GM18511 (cell line): ENCODE measurements around the gene INKA1.
"Not testable (repeated sequence)": the region's sequence is repeated elsewhere in the genome, so short reads cannot be mapped to it uniquely, and the experiment has no call there.

ENCODE experiments used
- ATAC-seq: cut with Tn5 transposase; IDR thresholded peaks from one replicate; pipeline ENCODE4 v1.9.1; 2021; ENCODE audit warnings: mild to moderate bottlenecking, moderate library complexity; ENCODE audit not compliant: unreplicated experiment

The INKA1 gene

DNA sequence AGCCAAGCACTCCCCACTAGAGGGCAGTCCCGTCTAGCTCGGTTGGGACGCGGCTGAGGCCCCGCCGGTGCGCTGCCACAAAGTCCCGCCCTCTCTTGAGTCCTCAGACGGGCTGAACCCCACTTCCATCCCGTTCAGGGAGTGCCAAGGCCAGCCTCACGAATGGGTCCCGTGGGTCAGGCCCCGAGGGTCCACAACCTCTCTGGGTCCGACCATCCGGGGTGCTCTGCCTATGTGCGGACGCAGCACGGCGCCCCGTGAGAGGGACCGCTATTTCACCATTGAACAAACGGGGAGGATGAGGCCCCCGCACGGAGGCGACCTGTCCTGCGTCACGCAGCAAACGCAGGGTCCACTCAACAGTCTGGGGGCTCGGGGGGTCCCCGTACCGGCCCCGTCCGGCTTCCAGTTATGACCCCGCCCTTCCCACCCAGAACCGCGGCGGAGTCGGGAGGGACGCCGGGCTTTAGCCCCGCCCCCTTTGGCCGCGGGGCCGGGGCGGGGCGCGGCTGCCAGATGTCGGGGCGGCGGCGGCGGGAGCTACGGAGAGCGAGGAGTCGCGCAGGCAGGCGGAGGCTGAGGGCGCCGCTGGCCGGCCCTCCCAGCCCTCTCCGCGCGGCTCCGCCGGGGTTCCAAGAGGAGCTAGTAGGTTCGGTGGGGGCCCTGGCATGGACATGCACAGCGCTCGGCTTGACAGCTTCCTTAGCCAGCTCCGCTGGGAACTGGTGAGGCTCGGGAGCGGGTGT, at the start of gene INKA1:
Gene INKA1 (plus strand): TSS at position 543 of the 746 bp plus-strand sequence. CDS start 132 bp downstream, at position 675.
- ATAC-seq, result peak; percentile 60

DNA sequence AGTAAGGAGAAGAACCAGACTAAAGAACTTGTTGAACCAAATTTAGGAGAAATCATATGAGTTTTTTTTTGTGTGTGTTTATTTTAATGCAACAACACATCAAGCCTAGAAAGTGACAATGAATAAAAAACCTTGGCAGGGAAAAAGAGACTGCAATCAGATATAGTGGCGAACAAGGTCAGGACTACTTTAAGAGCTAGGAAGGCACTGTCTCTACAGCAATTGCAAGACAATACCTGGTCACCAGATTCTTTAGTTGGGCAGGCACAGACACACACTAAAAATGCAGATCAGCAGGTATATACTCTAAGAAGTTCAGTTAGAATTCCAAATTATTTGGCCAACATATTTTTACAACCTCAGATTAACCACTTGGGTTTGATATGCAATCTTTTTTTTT, 48.5 kb upstream of the INKA1 start:
- ATAC-seq, result no peak

DNA sequence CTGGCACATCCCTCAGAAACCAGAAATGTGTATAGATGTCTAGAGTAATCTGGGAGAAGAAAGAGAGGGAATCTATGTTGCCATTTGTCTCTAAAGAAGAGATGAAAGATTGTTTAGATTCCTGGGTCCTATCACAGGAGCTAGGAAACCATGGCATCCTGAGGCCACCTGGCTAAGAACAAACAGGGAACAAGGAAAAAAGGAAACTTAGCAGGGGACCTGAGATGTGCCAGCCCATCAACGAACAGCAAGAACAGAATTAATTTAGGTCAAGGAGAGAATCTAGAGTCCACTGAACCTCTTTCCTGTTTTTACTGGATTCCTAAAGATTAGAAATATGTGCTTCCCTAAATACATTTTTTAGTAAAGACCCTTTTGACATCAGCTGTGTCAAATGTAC, 47.0 kb upstream of the INKA1 start:
- no peak for ATAC-seq

DNA sequence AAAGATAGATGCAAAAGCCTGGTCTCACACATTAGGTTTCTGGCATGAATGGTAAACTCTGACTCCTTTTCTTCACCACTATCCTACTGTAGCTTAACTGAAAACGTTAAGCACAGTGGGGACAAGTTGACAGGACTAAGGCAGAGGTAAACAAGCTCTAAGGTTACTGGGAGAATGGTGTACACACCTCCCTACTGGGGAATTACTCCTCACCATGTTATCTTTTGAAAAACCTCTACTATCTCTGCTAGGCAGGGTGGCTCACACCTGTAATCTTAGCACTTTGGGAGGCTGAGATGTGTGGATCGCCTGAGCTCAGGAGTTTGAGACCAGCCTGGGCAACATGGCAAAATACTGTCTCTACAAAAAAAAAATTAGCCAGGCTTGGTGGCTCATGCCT, 45.9 kb upstream of the INKA1 start:
- ATAC-seq, result no peak

DNA sequence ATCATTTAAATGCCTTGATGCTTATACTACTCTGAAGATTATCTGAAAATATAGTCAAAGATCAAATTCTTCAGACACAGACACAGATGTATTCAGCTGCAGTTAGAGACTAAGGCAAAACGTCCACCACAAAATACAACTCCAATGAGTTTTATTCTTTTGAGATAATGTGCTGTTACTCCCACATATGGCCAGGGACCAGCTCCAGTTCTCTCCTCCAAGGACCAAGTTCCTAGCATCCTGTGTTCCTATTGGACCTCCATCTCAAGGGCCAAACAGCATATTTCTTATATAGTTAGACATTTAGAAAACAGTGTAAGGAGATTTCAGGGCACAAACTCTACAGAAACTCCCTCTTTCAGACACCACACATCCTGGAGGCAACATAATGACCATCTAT, 43.8 kb upstream of the INKA1 start:
- ATAC-seq, result no peak

DNA sequence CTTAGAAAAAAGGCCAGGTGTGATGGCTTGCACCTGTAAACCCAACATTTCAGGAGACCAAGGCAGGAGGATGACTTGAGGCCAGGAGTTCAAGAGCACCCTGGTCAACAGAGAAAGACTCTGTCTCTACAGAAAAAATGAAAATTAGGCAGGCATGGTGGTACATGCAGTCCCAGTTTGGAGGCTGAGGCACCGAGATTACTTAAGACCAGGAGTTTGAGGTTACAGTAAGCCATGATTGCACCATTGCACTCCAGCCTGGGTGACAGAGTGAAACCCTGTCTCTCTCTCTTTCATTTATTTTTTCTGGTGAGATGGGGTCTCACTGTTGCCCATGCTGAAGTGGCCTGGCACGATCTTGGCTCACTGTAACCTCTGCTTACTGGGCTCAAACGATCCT, 41.4 kb upstream of the INKA1 start:
- no peak for ATAC-seq

DNA sequence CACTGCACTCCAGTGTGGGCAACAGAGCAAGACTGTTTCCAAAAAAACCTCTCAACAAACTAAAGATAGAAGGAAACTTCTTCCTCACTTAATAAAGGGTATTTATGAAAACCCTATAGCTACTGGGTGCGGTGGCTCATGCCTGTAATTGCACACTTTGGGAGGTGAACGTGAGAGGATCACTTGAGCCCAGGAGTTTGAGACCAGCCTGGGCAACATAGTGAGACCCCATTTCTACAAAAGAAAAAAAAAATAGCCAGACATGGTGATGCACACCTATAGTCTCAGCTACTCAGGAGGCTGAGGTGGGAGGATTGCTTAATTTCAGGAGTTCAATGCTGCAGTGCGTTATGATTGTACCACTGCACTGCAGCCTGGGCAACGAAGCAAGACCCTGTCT, 39.1 kb upstream of the INKA1 start:
- no peak for ATAC-seq

DNA sequence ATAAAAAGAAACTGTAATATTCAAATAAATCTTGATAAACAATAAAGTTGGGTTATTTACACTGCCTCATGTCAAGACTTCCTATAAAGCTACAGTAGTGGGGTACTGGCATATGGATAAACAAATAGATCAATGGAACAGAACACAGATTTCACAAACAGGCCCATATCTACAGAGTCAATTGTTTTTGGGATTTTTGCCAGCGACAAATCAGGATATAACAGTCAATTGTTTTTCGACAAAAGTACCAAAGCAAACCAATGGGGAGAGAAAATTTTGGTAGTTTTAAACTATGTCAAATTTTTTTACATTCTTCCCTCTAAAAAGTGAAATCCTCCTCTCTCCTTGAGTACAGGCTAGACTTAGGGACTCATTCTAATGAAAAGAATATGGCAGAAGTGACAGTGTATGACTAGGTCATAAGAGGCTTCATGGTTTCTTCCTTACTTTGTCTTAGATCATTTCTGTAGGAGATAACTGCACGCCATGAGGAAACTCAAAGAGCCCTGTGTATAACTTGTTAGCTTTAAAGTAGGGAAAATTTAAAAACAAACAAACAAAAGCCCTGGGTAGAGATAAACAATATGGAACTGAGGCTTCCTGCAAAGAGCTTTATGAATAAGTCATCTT, 33.7 kb upstream of the INKA1 start:
- ATAC-seq, result no peak

DNA sequence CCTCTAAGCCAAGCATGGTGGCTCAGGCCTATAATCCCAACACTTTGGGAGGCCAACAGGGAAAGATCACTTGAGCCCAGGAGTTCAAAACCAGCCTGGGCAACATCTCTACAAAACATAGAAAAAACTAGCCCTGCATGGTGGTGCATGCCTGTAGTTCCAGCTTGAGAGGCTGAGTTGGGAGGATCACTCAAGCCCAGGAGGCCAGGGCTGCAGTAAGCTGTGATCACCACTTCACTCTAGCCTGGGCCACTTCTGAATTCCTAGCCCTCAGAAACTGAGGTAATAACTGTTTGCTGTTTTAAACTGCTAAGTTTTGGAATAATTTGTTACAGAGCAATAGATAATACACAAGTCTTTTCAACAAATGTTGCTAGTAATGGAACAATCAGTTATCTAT, 33.1 kb upstream of the INKA1 start:
- ATAC-seq, result no peak

DNA sequence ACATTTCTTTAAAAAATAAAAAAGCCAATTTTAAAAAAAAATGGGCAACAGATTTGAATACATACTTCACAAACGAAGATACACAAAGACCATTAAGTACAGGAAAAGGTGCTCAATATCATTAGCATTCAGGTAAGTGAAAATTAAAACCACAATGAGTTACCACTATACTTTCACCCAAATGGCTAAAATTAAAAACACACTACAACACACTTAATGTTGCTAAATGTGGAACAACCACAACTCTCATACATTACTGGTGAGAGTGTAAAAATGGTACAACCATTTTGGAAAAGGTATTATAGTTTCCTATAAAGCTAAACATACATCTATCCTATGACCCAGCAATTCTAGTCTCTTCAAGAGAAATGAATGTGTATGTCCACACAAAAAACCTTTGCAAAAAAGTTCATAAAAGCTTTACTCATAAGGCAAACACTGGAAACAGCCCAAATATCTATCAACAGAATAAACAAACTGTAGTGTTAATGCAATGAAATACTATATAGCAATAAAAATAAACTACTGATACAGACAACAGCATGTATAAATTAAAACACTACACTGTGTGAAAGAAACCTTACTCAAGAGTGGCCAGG, 31.6 kb upstream of the INKA1 start:
- ATAC-seq, result no peak

DNA sequence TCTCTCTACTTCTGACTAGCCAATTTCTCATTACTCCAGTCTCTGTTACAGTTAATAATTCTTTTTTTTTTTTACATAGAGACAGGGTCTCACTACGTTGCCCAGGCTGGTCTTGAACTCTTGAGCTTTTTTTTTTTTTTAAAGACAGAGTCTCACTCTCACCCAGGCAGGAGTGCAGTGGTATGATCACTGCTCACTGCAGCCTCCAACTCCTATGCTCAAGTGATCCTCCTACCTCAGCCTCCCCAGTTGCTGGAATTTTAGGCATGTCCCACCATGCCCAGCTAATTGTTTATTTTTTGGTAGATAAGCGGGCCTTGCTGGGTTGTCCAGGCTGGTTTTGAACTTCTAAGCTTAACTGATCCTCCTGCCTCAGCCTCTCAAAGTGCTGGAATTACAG, 30.4 kb upstream of the INKA1 start:
- ATAC-seq, result no peak

DNA sequence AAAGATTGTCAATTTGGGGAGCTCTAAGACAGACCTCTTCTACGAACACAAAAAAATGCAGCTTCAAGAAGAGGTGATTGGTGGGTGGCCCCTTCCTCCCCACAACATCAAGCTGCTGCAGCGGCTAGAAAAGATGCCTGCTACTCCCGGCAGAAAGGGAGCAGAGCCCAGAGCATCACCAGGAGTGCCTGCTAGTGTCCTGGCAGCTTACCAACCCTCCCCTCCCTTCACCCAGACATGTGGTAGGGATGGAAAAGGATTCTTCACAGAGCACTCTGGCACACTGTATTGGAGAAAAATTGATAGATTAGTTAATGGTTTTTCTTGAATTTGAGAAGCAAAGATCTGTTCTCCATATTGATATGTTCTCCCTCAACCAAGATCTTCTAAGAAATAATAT, 27.5 kb upstream of the INKA1 start:
- no peak for ATAC-seq

DNA sequence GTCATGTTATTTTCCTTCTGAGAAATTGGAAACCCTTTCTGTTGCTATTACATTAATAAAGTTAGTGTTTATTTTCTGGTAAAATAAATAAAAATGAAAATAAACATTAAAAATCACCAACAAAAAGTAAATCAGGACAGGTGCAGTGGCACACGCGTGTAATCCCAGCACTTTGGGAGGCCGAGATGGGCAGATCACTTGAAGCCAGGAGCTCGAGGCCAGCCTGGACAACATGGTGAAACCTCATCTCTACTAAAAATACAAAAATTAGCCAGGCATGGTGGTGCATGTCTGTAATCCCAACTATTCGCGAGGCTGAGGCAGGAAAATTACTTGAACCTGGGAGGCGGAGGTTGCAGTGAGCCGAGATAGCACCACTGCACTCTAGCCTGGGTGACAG, 27.0 kb upstream of the INKA1 start:
- not testable (repeated sequence) for ATAC-seq

DNA sequence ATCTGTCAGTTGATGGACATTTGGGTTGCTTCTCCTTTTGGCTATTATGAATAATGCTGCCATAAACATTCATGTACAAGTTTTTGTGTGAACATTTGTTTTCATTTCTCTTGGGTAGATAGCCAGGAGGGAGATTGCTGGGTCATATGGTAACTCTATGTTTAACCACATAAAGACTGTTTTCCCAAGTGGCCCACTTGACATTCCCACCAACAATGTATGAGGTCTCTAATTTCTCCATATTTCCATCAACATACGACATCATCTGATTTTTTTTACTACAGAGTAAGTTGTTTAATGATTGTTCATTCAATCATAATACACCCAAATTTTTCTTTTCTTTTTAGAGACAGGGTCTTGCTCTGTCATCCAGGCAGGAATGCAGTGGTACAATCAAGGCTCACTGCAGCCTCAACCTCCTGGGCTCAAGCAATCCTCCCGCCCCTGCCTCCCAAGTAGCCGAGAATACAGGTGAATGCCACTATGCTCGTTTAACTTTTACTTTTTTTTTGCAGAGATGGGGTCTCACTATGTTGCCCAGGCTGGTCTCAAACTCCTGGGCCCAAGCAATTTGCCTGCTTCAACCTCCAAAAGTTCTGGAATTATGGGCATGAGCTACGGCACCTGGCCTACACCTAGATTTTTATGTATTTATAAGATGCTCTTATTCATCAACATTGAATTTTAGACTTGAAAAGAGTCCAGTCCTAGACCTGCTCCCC, 23.5 kb upstream of the INKA1 start:
- no peak for ATAC-seq

DNA sequence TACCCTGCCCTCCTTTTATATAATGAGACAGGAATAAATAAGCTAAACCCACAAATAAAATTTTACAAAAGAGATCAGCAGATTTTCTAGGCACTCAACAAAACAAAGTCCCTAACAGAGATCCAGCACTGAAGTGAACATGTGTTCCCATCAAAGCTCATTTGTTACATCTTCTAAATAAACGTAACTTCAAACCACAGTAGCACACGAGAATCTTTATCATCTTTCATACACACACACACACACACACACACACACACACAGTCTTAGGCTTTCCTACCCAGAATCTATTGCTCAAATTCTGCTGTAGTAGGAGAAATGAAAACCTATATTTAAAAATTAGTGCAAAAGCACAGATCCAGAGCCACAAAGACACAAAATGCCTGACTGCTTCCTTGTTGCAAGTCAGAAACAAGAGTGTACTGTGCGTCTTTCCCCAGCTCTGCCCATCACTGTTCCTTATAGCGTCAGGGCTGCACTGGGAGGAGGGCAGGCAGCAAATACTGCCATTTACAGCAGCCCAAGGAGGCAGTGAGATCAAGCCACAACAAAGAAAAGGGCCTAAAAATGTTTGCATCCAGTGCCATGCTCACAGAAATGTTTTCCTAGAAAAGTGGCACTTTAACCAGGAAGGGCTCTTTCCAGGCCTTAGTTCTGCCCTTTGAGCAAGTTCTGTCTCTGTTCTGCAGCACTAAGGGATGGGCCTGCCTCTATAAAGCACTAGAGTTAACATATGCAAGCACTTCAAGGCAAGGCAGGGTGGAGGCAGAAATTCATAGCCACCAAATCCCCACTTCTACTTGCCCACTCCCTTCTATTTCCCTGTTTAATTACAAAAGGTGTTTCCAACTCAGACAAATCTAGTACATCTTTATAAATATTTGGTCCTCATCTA, 22.7 kb upstream of the INKA1 start:
- ATAC-seq, result no peak

DNA sequence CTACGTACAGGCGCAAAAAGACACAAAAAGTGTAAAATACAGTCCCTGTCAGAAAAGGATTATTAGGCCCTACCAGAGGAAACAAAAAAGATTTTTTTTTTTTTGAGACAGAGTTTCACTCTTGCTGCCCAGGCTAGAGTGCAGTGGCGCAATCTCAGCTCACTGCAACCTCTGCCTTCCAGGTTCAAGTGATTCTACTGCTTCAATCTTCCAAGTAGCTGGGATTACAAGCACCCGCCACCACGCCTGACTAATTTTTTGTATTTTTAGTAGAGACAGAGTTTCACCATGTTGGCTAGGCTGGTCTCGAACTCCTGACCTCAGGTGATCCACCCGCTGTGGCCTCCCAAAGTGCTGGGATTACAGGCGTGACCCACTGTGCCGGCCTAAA, 22.1 kb upstream of the INKA1 start:
- not testable (repeated sequence) for ATAC-seq

DNA sequence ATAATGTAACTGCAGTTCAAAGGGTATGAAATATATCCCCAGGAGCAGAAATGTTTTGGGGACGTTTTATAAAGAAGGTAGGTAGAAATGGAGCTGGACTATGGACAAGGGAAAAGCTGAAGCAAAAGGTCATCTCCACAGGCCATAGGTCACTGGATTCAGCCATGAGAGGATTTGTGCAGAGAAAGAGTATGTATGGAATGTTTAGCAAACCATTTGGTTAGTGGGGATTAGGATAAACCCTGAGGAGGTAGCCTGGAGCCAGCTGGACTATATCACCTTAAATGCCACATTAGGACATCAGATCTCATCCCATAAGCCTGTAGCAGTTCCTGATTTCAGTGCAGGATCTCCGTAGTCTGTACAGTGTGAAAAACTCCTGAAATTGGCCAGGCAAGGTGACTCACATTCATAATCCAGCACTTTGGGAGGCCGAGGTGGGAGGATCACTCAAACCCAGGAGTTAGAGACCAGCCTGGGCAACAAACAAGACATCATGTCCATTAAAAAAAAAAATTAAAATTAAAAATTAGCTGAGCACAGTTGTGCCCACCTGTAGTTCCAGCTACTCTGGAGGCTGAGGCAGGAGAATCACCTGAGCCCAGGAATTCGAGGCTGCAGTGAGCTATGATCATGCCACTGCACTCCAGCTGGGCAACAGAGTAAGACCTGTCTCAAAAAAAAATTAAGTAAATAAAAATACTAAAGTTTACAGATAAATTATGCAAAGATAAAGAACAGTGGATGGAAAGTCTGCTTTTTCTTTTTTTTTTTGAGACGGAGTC, 21.5 kb upstream of the INKA1 start:
- ATAC-seq, result no peak

DNA sequence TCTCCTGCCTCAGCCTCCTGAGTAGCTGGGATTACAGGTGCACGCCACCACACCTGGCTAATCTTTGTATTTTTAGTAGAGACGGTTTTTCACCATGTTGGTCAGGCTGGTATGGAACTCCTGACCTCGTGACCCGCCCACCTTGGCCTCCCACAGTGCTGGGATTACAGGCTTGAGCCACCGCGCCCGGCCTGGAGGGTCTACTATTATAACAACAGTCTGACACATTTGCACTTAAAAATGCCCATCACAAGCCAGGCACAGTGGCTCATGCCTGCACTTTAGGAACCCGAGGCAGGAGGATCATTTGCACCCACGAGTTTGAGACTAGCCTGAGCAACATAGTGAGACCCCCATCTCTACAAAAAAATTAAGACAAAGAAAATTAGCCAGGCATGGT, 20.8 kb upstream of the INKA1 start:
- not testable (repeated sequence) for ATAC-seq

DNA sequence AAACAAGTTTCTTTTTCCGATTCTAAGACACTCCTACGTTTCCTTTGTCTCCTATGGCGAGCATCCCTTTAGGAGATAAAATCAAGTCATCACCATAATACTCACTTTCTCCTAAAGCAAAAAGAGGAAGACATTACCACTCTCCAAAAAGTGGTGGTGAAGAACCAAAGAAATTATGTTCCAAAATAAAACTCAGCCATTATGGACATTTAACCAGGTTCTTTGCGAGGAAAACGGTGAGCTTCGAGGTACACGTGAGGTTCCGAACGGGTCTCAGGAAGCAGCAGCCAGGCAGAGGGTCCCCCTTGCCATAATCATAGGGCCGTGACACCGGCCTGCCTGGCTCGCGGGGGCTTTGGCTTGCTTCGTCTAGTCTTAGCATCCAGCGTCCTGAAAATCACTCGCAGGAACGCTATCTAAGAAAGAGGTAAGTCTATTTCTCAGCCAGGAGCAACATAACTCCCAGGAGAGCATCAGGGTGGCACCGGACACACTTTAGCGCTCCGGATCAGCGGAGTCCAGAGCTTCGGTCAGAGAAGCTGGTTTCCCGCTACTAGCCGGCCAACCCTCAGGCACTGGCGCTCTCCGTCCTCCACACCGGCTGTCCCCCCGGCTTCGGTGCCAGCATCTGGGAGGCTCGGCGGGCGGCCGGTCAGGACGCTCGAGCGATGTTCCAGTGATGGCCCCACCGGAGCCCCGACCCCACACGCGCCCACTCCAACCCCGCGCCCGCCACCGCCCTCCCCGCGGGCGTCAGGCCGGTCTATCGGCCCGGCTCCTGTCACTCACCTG, 17.3 kb upstream of the INKA1 start:
- ATAC-seq, result peak; percentile 50
